Glutamatergic neuron (in vitro differentiated cells): ENCODE measurements around the gene MAPK8IP2. TPM values are rescaled to one million over a fixed set of nuclear protein-coding genes. Genes with fewer than 3 reads are reported as not detected.

Experiments used
- DNase-seq: peaks from one replicate; pipeline ENCODE4 v3.0.0; 2022
- H3K27ac Mint-ChIP-seq: one replicate; pipeline ENCODE4 v1.8.0; 2020; ENCODE audit warnings: mild to moderate bottlenecking, mixed read lengths, inconsistent platforms; ENCODE audit not compliant: unreplicated experiment
- H3K27me3 Mint-ChIP-seq: one replicate; pipeline ENCODE4 v1.8.0; 2020; ENCODE audit warnings: mild to moderate bottlenecking, moderate library complexity, mixed read lengths, inconsistent platforms; ENCODE audit not compliant: unreplicated experiment
- H3K36me3 Mint-ChIP-seq: one replicate; pipeline ENCODE4 v1.8.0; 2020; ENCODE audit warnings: mild to moderate bottlenecking, mixed read lengths, inconsistent platforms; ENCODE audit not compliant: unreplicated experiment
- H3K4me1 Mint-ChIP-seq: one replicate; pipeline ENCODE4 v1.8.0; 2020; ENCODE audit warnings: mild to moderate bottlenecking, low read depth, mixed read lengths, inconsistent platforms; ENCODE audit not compliant: unreplicated experiment
- H3K4me3 Mint-ChIP-seq: one replicate; pipeline ENCODE4 v1.8.0; 2020; ENCODE audit warnings: mild to moderate bottlenecking, mixed read lengths, inconsistent platforms; ENCODE audit not compliant: unreplicated experiment
- H3K9me3 Mint-ChIP-seq: one replicate; pipeline ENCODE4 v1.8.0; 2020; ENCODE audit warnings: mild to moderate bottlenecking, moderate library complexity, mixed read lengths, inconsistent platforms; ENCODE audit not compliant: unreplicated experiment
- CTCF ChIP-seq: fragments of 200-600 bp; sonication (generic); IDR thresholded peaks from one replicate; pipeline ENCODE4 v1.5.0; 2021; ENCODE audit not compliant: partially characterized antibody, unreplicated experiment
- total RNA-seq: library from RNA; stranded (reverse); fragmentation: NEBNext Ultra II Directional; extraction: Animal tissue kit (Norgen Biotek cat#: 25700); gene quantifications from one replicate; pipeline ENCODE4 v1.2.1, GENCODE V29; 2021; ENCODE audit not compliant: unreplicated experiment

Gene MAPK8IP2
- total RNA-seq, 1 donor from 2014 or later = 143 TPM

GRCh38 chr22:50585238-50585637 lies 15.4 kb upstream of the MAPK8IP2 start:
- H3K36me3 Mint-ChIP-seq = peaks cover 6% of the 10 kb centered on the region

GRCh38 chr22:50585781-50586180 lies 14.8 kb upstream of the MAPK8IP2 start:
- Mint-ChIP-seq H3K4me1 (peaks cover 7% of the 10 kb centered on the region), H3K27ac (no peak overlapping the region), H3K36me3 (peaks cover 6% of the 10 kb centered on the region), H3K27me3 (peaks cover 17% of the 10 kb centered on the region), H3K9me3 (peaks cover 10% of the 10 kb centered on the region), H3K4me3 (no peak overlapping the region)
- TF ChIP-seq CTCF = no peak
- DNase-seq = no peak

More at GRCh38 chr22:50585238-50585637, 15.4 kb upstream of the MAPK8IP2 start:
- TF ChIP-seq CTCF = no peak
- DNase-seq = no peak
- no peak overlapping the region for H3K27ac Mint-ChIP-seq
- peaks cover 17% of the 10 kb centered on the region for H3K27me3 Mint-ChIP-seq
- peaks cover 8% of the 10 kb centered on the region for H3K4me1 Mint-ChIP-seq
- peaks cover 10% of the 10 kb centered on the region for H3K9me3 Mint-ChIP-seq
- H3K4me3 Mint-ChIP-seq = no peak overlapping the region

- Mint-ChIP-seq H3K27me3 (peaks cover 17% of the 10 kb centered on the region), H3K4me3 (no peak overlapping the region), H3K27ac (no peak overlapping the region), H3K36me3 (peaks cover 6% of the 10 kb centered on the region), H3K9me3 (peaks cover 10% of the 10 kb centered on the region), H3K4me1 (peaks cover 6% of the 10 kb centered on the region)
- TF ChIP-seq CTCF = no peak
- no peak for DNase-seq
Observed at GRCh38 chr22:50586416-50586815, 14.2 kb upstream of the MAPK8IP2 start.

- Mint-ChIP-seq H3K9me3 (peaks cover 8% of the 10 kb centered on the region), H3K4me1 (peaks cover 3% of the 10 kb centered on the region), H3K27ac (no peak overlapping the region), H3K36me3 (peaks cover 10% of the 10 kb centered on the region), H3K27me3 (peaks cover 17% of the 10 kb centered on the region), H3K4me3 (no peak overlapping the region)
- no peak for DNase-seq
- no peak for TF ChIP-seq CTCF
Observed at GRCh38 chr22:50587407-50587806, 13.2 kb upstream of the MAPK8IP2 start.

- Mint-ChIP-seq H3K4me1 (peaks cover 3% of the 10 kb centered on the region), H3K27ac (no peak overlapping the region), H3K27me3 (peaks cover 5% of the 10 kb centered on the region), H3K4me3 (no peak overlapping the region), H3K36me3 (peaks cover 20% of the 10 kb centered on the region), H3K9me3 (peaks cover 8% of the 10 kb centered on the region)
- DNase-seq = no peak
- TF ChIP-seq CTCF = no peak
Observed at GRCh38 chr22:50595189-50595588, 5.4 kb upstream of the MAPK8IP2 start.
